Hindlimb muscle (tissue), 1 donor: ENCODE measurements around the gene SPSB1. TPM values are rescaled to one million over a fixed set of nuclear protein-coding genes. Genes with fewer than 3 reads are reported as not detected.

ENCODE experiments used
- DNase-seq: peaks from one replicate; pipeline ENCODE4 v3.0.0-alpha.2; 2013
- polyA plus RNA-seq: library from polyadenylated mRNA; unstranded; fragments of 120-200 nt; gene quantifications from one replicate; pipeline ENCODE4 v1.2.1, GENCODE V29; 2013; ENCODE audit not compliant: insufficient read length

SPSB1 gene
- polyA plus RNA-seq, 1 donor, result 7.0 TPM

- no peak for DNase-seq
Measured at GRCh38 chr1:9397997-9398526, 105.4 kb downstream of the SPSB1 start.

- DNase-seq, result no peak
Measured at GRCh38 chr1:9399510-9400424, 107.1 kb downstream of the SPSB1 start.

- no peak for DNase-seq
Measured at GRCh38 chr1:9400425-9401079, 107.9 kb downstream of the SPSB1 start.

- no peak for DNase-seq
Measured at GRCh38 chr1:9401080-9401453, 108.4 kb downstream of the SPSB1 start.

- DNase-seq, result no peak
Measured at GRCh38 chr1:9402256-9402616, 109.5 kb downstream of the SPSB1 start.

GRCh38 chr1:9402717-9403225 lies 110.1 kb downstream of the SPSB1 start:
- DNase-seq, result no peak

- no peak for DNase-seq
Measured at GRCh38 chr1:9404117-9404914, 111.6 kb downstream of the SPSB1 start.

GRCh38 chr1:9406111-9406510 lies 113.4 kb downstream of the SPSB1 start:
- no peak for DNase-seq

- no peak for DNase-seq
Measured at GRCh38 chr1:9410737-9411297, 118.1 kb downstream of the SPSB1 start.

GRCh38 chr1:9413071-9413876 lies 120.6 kb downstream of the SPSB1 start:
- peak; percentile 72 for DNase-seq

- DNase-seq, result peak; percentile 74
Measured at GRCh38 chr1:9413877-9414213, 121.2 kb downstream of the SPSB1 start.

- no peak for DNase-seq
Measured at GRCh38 chr1:9416506-9416905, 123.8 kb downstream of the SPSB1 start.

- DNase-seq, result no peak
Measured at GRCh38 chr1:9416918-9417500, 124.3 kb downstream of the SPSB1 start.

GRCh38 chr1:9417695-9418094 lies 125.0 kb downstream of the SPSB1 start:
- no peak for DNase-seq

- DNase-seq, result no peak
Measured at GRCh38 chr1:9418851-9419250, 126.2 kb downstream of the SPSB1 start.

Other genes starting within 250 kb of the SPSB1 start
- 19.5 TPM for gene SLC2A5, start 223.3 kb upstream of the SPSB1 start, polyA plus RNA-seq
- gene GPR157, start 163.8 kb upstream of the SPSB1 start, polyA plus RNA-seq, result 1.1 TPM
- gene H6PD, start 58.1 kb upstream of the SPSB1 start, polyA plus RNA-seq, result 34.6 TPM
- 1.2 TPM for gene SLC25A33, start 246.6 kb downstream of the SPSB1 start, polyA plus RNA-seq